ENCODE measurements around the gene PAIP2B.
"Not testable (repeated sequence)": the region's sequence is repeated elsewhere in the genome, so short reads cannot be mapped to it uniquely, and the experiment has no call there.

Gene PAIP2B

GRCh38 chr2:71215447-71215846 lies 11.5 kb downstream of the PAIP2B start:
- no peak for DNase-seq

DNA sequence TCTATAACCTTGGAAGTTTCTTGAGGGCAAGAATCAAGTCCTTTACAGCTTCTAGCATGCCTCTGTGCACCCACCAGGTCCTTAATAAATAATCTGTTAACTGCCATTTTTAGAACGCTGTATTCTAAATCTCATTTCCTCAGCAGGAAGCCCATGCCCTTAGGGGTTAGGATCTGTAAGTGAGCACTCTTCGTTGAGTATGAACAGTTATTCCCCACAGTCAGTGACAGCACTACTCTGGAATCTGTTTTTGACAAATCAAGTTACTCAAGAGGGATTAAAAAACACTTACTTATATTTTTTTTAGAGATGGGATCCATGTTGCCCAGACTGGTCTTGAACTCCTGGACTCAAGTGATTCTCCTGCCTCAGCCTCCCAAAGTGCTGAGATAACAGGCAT lies 14.6 kb downstream of the PAIP2B start:
- no peak for DNase-seq

GRCh38 chr2:71210292-71210691 lies 16.6 kb downstream of the PAIP2B start:
- DNase-seq = no peak

- no peak for DNase-seq
Observed at GRCh38 chr2:71208756-71209155, 18.1 kb downstream of the PAIP2B start.

- DNase-seq = no peak
Observed at GRCh38 chr2:71207601-71208000, 19.3 kb downstream of the PAIP2B start.

DNA sequence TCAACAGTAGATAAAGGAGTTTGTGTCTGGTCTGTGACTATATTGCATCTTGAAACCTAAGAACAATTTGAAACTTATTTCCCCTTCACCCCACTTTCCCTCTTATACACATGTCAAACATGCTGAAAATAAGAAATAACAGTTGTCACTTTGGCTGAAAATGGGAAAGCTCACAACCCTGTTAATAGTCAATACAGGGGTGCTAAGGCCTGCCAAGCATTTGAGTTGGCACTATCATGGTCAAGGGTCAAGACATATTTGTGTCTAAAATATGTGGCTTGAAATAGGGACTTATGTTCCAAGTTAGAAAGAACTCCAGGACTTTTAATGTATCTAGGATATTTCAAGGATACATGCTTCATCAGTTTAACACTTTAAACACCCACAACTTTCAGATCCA lies 20.6 kb downstream of the PAIP2B start:
- no peak for DNase-seq

DNA sequence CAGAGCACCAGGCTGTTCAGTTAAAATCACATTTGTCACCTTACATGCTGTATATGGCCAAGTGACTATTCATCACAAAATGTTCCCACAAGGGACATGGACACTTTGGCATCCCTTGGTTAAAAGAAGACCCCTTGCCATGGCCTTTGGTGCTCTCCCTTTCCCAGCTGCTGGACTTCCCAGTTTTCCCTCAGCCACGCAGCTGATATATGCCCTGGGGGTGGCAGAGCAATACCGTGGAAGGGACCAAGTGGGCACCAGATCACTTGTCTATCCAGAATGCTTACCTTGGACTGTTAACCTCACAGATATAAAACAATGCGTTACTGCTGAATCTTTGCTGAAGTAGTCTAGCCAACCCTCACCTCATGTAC lies 35.3 kb downstream of the PAIP2B start:
- no peak for DNase-seq

- peak; percentile 12 for DNase-seq
Observed at GRCh38 chr2:71190656-71191569, 36.0 kb downstream of the PAIP2B start.

DNA sequence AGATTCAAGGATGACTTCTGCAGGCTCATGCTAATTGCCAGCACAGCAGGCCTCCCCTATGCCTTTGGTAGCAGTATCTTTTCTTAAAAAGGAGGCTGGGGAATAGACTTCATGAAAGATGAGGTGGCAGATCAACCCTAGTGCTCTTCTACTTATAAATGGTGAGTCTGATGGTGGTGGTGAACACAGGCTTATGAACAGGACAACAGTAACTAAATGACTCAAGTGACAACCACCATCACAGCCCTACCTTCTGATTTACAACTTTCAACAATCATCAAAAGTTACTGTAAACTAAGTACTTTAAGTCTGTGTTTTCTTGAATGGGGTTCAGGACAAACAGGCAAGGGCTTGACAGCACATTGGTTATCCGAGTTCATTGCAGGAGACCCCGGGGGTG lies 39.3 kb downstream of the PAIP2B start:
- DNase-seq = no peak

DNA sequence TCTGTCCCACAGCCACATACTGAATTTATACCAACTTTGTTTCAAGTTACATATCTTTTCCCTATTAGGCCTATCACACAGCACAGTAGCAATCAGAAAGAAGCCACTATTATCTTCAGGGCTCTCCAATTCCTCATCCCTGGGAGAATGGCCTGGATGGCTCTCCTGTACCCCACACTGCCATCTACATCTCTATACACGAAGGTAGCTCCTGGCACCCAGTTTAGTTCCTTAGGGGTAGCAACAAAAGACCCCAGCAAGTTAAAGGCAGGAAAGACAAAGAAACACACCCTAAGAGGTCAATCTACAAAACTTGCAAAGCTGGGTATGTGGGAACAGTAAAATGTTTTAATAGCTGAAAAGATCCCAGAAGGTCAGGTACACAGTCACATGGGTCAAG lies 39.9 kb downstream of the PAIP2B start:
- DNase-seq = no peak

DNA sequence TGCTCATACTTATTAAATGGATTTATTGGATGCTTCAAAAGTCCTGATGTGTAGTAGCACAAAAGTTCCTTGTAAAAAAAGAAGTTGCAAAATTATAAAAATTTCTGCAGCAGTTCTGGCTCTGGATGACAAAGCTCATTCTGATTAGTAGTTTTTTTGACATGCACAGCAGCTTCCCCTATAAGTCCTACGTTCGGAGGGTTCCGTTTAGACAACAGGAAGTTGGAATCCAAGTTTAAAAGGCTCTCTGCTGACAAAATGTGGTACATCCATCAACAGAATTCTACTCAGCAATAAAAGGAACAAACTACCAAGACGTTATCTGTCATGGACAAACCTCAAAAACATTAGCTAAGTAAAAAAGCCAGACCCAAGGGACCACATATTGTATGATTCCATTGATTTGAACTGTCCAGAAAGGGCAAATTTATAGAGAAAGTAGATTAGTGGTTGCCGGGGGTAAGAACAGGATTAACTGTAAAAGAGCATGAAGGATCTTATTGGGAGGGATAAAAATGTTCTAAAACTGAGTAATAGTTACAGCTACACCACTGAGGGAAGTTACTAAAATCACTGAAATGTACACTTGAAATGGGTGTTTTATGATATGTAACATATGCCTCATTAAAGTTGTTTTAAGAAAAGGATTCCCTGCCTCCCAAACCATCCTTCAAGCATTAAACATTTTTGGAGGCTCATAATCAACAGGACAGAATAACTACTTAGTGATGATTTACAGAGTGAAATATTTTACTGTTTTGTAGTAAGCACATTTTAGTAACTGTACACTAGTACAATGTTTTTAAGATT lies 43.4 kb downstream of the PAIP2B start:
- not testable (repeated sequence) for DNase-seq

DNA sequence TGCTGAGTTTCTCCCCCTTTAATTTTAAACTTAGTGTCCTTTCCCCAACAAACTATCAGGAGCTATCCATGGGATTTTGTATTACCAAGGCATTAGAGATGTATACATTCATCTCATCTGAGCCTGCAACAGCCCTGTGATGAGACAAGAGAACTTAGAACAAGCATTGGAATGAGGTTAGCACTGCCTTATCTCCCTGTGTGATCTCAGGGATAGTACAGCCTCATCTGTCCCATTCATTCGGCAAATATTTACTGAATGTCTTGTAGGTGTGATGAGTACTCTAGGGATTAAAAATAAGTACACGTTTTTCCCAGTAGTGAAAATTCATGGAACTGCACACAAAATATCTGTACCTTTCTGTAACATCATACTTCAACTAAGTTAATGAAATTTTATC lies 45.6 kb downstream of the PAIP2B start:
- no peak for DNase-seq

- peak; percentile 59 for DNase-seq
Observed at GRCh38 chr2:71178836-71179235, 48.1 kb downstream of the PAIP2B start.

- DNase-seq = no peak
Observed at GRCh38 chr2:71174207-71174606, 52.7 kb downstream of the PAIP2B start.

DNA sequence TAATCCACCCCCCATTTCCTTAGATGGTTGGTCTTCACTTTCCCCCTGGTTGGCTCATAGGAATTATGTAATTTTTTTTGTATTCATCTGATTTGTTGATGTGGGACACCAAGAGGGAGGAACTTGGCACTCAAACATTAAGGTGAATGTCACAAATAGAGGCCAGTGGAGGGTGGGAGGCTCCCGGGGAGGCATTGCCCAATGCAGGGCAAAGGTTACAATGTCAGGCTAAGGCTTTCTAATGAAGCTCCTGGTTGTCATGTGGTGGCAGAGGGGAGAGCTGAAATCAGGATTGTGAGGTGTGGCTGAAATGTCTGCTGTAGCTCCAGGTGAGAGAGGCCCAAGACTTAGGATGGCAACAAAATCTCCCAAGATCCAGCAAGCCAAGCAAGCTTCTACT lies 53.8 kb downstream of the PAIP2B start:
- DNase-seq = no peak

DNA sequence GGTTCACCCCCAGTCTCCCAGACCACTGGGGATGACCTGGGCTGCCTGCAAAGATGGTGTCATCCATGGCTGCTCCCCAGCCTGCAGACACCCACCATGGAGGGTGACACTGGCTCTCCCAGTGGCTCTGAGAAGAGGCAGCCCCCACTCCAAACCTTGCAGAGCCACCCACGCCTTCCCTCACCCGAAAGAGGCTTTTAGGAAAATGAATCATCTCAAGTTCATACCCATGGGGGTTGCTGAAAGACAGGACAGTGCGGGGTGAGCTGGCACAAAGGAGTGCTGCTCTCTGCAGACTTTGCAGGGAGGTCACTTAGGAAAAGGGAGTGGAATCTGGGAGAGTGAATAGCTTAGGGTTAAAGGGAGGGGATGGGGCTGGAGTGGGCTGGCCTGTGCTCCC lies 60.1 kb downstream of the PAIP2B start:
- DNase-seq = no peak

DNA sequence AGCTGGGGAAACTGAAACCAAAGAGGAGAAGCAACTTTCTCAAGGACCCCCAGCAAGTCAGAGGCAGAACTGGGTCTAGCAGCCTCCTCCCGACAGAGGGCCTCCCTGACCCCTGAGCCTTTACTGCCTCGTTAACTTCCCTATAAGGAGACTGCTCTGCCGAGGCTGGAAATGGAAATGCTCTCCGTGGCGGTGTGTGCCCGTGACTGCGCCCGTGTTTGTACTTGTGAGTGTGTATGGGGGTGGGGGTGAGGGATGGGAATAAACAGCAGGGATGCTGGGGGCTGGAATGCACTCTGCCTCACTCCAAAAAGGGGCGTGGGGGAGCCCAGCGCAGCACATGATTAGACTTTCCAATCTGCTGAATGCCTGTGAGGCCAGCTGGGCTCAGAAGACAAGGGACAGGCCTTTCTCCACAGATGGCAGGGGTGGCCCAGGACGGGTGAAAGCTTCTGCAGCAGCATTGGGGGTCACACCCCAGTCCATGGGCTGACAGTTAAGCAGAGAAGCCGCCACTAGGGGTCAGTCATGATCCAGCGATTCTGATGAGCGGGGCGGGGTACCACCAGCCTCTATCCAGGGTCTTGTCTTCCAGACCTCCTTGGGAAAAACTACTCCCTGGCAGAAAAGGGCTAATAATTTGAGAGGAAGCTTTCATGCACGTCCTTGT lies 69.6 kb downstream of the PAIP2B start:
- DNase-seq = no peak

DNA sequence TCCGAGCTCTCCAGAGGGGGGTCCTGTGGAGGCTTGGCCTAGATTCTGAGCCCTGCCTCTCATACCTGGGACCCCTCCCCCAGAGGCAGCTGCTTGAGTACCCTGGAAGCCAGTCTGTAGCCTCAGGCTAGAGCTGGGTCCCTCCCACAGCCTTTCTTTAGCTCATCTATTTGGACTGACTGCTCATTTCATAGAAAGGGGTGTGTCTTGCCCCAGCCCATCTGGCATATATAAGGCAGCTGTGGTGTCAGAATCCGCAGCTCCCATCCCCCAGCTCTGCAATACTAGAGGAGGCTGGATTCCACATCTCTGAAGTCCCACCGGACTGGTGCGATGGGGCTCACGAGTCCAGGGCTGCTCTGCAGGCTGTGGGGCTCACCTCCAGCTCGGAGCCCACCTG lies 70.3 kb downstream of the PAIP2B start:
- DNase-seq = no peak

DNA sequence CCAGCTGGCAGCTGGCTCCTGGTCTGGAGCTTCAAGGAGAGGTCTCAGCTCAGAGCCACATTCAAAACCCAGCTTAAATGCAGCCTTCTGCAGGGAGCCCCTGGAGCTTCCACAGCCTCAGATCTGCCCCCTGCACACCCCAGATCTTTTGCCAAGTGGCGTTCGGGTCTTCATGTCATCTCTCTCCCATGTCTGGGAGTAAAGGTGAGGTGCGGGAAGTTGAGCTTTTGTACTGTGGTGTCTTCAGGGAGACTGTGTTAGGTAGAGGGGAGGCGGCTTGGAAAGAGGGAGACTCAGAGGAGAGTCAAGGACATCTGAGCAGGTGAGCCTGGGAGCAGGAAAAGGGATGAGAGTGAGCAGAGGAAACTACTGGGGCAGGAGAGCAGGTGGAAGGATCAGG lies 71.1 kb downstream of the PAIP2B start:
- DNase-seq = no peak

DNA sequence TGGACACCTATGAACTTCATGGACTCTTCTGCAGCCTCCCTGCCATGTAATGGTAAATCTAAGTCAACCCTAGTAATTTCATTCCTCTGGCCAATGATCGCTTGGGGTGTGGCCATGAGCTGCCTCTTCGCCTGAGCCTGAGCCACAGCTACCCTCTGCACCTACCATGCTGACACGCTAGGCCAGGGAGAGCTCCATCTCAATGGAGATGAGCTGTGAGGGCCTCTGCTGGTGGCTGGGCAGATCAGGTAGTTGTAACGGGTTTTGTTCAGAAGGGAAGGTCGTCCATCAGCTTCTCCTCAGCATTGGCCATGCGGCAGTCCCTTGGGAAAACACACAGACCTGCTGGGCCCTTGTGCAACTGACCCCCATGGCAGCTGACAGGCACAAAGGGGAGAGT lies 72.1 kb downstream of the PAIP2B start:
- no peak for DNase-seq

DNA sequence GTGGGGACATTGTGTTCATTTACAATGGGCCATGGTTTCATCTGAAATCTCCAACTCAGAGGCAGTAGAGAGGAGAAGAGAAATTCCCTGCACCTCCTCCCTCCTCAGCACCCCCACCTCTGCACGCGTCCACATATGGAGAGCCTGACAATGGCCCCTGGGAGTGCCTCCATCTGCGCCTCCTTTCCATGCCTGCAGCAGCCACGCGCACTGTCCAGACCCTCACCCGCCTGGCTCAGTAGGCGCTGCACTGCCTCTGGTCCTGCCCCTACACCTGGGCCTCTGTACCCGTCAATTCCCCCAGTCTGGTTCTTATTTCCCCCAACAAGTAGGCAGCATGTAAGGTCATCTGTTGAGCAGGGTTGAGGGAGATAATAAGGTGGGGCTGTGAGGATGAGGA lies 72.6 kb downstream of the PAIP2B start:
- no peak for DNase-seq

- no peak for DNase-seq
Observed at GRCh38 chr2:71153585-71154224, 73.2 kb downstream of the PAIP2B start.

DNA sequence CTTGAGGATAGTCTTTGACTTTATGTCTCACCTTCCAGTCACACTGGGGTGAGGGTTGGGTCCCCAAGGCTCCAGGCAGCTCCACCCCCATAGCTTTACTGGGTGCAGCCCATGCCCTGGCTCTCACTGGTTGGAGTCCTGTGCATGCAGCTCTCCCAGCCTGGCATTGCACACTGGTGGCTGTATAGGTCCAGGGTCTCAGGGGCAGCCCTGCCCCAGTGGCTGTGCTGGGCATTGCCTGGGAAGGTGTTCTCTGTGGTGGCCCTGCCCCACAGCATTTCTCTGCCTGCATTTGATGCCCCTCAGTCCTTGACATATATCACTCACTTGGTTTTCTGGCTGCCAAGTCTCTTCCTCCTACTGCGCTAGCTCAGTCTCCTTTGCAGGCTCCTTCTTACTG lies 75.3 kb downstream of the PAIP2B start:
- no peak for DNase-seq
